BJ (cell line): Measurements from ENCODE around the gene AKAP5. TPM values are rescaled to one million over a fixed set of nuclear protein-coding genes. Genes with fewer than 3 reads are reported as not detected.

ENCODE experiments used
- CTCF ChIA-PET: fragments of 350-600 bp; formaldehyde crosslinking; extraction: SDS; loops from one replicate; lab custom pipeline; 2021; ENCODE audit warnings: antibody characterized with exemption, inconsistent platforms; lab: Yijun Ruan, JAX
- POLR2A ChIA-PET: fragments of 300-600 bp; sonication (Branson Sonifier 250); formaldehyde crosslinking; extraction: SDS; loops from one replicate; lab custom pipeline; 2021; ENCODE audit warnings: antibody characterized with exemption; lab: Charles Lee
- DNase-seq: peaks from one replicate; pipeline ENCODE4 v3.0.0-alpha.2; 2011; ENCODE audit warnings: low read depth
- H3K27me3 ChIP-seq: 2 replicates; pipeline ENCODE4 v1.6.0; 2011; ENCODE audit warnings: low read length; ENCODE audit not compliant: control insufficient read depth, insufficient read depth
- H3K36me3 ChIP-seq: 2 replicates; pipeline ENCODE4 v1.5.1; 2011; ENCODE audit warnings: low read length; ENCODE audit not compliant: control insufficient read depth, insufficient read depth
- H3K4me3 ChIP-seq: 2 replicates; pipeline ENCODE4 v1.5.1; 2011; ENCODE audit warnings: low read depth, mild to moderate bottlenecking, control low read depth, low read length
- polyA minus RNA-seq: library from RNA; depleted of rRNA, polyadenylated mRNA; stranded (reverse); fragments of >200 nt; gene quantifications from 2 replicates; pipeline ENCODE4 v1.2.3, GENCODE V29; 2011; rRNA and poly(A)+ RNA removed
- polyA plus RNA-seq: library from polyadenylated mRNA; depleted of rRNA; stranded (reverse); fragments of >200 nt; gene quantifications from 2 replicates; pipeline ENCODE4 v1.2.3, GENCODE V29; 2011; rRNA removed
- TF ChIP-seq, protein P1 (sequence below): IDR thresholded peaks from 2 replicates; pipeline ENCODE4 v1.5.1; 2011; ENCODE audit warnings: low read depth, mild to moderate bottlenecking, control low read depth, inconsistent platforms, low read length, moderate library complexity; ENCODE audit not compliant: insufficient read depth

Gene AKAP5
- polyA plus RNA-seq (0.17 and 0.40 TPM in 2 replicates), polyA minus RNA-seq (0.36 and 0.38 TPM in 2 replicates)

DNA sequence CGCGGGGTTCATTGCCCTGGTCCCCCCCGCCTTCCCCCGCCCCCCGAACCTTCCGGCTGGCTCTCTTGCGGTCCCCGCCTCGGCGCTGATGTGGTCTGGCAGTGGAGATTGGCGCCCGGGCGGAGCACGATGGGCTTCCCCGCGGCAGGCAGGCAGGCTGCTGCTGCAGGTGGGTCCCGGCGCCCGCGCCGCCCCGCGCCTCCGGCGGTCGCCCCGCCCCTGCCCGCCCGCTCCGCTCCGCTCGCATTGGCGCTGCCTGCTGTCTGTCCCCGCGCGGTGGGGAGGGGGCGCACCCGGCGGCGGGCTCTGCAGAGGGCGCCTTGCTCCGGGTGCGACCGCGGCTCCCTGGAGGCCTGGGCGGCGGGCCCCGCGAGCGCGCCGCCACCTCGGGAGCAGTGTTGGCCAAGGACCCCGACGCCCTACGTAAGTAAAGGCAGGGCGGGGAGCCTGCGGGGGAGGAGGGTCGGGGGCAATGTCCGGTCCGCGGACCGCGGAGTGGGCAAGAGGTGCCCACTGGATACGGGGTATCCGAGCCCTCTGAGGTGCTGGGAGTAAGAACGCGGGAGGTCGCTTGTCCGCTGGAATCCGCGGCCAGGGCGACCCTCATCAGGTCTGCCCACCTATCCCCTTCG is at the start of gene AKAP5:
Gene AKAP5, plus strand, starts transcription at position 309 of the 632 bp plus-strand sequence. CDS start 2,896 bp downstream, outside the sequence.
- CTCF ChIA-PET: interaction anchor here (0.6 to 2.4 kb wide), 8 partner anchors 13 to 127 kb away, joined by 3 to 9 read pairs (median 5); no protein-coding TSS in a partner anchor
- Histone ChIP-seq H3K4me3 (peak within 1 kb of the TSS; percentile 74), H3K36me3 (no peaks in the 10 kb centered on the region; the same call in 1 of the 2 replicates), H3K27me3 (no peaks in the 10 kb centered on the region)
- POLR2A ChIA-PET: no interaction called here
- no peak for DNase-seq
- TF ChIP-seq, protein P1, sequence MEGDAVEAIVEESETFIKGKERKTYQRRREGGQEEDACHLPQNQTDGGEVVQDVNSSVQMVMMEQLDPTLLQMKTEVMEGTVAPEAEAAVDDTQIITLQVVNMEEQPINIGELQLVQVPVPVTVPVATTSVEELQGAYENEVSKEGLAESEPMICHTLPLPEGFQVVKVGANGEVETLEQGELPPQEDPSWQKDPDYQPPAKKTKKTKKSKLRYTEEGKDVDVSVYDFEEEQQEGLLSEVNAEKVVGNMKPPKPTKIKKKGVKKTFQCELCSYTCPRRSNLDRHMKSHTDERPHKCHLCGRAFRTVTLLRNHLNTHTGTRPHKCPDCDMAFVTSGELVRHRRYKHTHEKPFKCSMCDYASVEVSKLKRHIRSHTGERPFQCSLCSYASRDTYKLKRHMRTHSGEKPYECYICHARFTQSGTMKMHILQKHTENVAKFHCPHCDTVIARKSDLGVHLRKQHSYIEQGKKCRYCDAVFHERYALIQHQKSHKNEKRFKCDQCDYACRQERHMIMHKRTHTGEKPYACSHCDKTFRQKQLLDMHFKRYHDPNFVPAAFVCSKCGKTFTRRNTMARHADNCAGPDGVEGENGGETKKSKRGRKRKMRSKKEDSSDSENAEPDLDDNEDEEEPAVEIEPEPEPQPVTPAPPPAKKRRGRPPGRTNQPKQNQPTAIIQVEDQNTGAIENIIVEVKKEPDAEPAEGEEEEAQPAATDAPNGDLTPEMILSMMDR: no peak

GRCh38 chr14:64416348-64416932 is 48.9 kb upstream of the AKAP5 start:
- POLR2A ChIA-PET: no interaction called here
- peaks cover 1% of the 10 kb centered on the region for H3K36me3 ChIP-seq
- CTCF ChIA-PET: interaction anchor here (0.6 to 2.2 kb wide), 5 partner anchors 8 to 72 kb away, joined by 3 to 15 read pairs (median 4); partner anchors contain the start of gene MTHFD1
- TF ChIP-seq, protein P1: no peak
- no peak overlapping the region for H3K4me3 ChIP-seq
- no peaks in the 10 kb centered on the region for H3K27me3 ChIP-seq
- DNase-seq: no peak

DNA sequence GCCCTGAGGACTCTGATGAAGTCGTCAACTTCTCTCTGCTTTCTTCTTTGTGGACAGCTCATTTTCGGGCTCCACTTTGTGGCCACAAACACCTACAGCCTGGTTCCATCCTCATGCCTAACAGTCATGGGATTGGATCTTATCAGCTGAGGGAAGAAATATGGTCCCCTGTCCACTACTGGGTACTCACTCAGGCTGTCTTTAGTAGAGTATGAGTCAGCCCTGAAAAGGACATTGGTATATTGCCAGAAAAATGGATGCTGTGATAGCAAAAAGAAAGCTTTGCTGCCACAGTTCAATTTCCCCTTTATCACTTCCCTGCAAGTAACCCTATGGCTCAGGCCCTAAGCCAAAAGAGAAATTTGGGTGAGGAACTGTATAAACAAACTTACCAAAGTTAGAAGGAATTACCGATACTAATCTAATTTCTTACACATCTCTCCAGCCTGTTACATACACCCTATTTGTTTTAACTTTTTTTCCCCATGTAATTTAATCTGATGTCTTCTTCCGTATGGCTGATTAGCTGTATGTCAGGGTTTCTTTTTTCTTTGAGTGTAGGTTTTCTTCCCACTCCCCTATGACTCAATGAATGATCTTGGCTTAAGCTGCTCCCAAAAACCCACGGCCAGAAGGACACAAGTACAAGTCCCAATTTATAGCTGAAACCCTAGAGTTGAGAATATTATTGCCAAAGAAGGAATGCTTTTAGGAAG is 48.1 kb upstream of the AKAP5 start:
- Histone ChIP-seq H3K27me3 (no peaks in the 10 kb centered on the region), H3K4me3 (no peak overlapping the region), H3K36me3 (peaks cover 1% of the 10 kb centered on the region)
- CTCF ChIA-PET: interaction anchor here (1.1 to 2.2 kb wide), 4 partner anchors 9 to 73 kb away, joined by 3 to 15 read pairs (median 4); partner anchors contain the start of gene MTHFD1
- POLR2A ChIA-PET: no interaction called here
- TF ChIP-seq, protein P1: no peak
- no peak for DNase-seq

- TF ChIP-seq, protein P1: no peak
- peaks cover 1% of the 10 kb centered on the region for H3K36me3 ChIP-seq
- DNase-seq: no peak
- H3K4me3 ChIP-seq: no peak overlapping the region
- ChIA-PET CTCF (interaction anchor here (1.8 to 2.2 kb wide), 2 partner anchors 12 to 73 kb away, joined by 4 to 15 read pairs; no protein-coding TSS in a partner anchor), POLR2A (no interaction called here)
- H3K27me3 ChIP-seq: no peaks in the 10 kb centered on the region
Observed at GRCh38 chr14:64417771-64418125, 47.6 kb upstream of the AKAP5 start.

DNA sequence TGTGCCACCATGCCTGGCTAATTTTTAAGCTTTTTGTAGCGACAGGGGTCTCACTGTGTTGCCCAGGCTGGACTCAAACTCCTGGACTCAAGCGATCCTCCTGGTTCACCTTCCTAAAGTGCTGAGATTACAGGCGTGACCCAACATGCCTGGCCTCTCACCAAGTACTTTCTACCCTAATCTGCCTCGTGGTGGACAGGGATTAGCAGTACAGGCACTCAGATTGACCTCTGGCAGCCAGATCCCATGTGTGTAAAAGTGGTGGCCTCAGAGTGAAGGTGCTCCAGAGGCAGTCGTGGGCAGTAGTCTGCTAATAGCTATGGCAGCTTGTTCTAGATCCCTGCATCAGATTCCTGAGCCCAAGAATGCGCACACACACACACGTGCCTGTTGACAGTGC is 46.3 kb upstream of the AKAP5 start:
- Histone ChIP-seq H3K4me3 (no peak overlapping the region), H3K36me3 (peaks cover 1% of the 10 kb centered on the region), H3K27me3 (no peaks in the 10 kb centered on the region)
- CTCF ChIA-PET: interaction anchor here (1.3 to 4.6 kb wide), 2 partner anchors 12 to 17 kb away, joined by 3 to 30 read pairs; no protein-coding TSS in a partner anchor
- no peak for DNase-seq
- TF ChIP-seq, protein P1: no peak
- POLR2A ChIA-PET: interaction anchor here (0.6 kb wide), 1 partner anchor 11 kb away, joined by 3 read pairs; no protein-coding TSS in a partner anchor
